ENCODE results near the gene KLHL35. TPM values are rescaled to one million over a fixed set of nuclear protein-coding genes. Genes with fewer than 3 reads are reported as not detected.

Gene KLHL35
- total RNA-seq, 1 experiment from 2014 or later, result 0.83 TPM

DNA sequence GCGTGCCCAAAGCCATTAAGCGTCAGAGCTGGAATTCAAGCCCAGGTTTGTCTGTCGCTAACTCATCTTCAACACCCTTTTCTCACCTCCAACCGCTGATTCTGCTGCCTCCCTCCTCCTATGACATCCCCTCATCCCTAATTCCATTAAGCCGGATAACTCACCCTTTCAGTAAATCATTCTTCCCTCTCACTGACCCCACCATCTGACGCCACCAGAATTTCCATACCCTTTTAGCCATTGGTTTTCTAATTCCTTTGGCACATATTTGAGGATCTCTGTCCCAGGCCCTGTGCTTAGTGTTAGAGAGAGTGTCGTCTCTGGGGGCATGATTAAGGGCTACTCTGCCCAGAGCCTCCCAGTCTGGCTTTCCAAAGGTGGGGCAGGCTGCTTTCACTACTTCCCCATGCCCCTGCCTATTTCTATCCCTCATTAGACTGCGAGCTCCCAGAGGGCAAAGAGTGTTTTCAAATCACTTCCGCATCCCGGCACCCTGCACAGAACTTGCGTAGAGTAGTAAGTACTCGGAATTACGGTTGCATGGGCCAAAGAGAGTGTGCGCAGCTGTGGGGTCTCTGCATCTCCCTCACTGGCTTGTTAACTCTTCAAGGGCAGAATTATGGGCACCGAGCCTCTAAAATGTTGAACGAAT, 3.9 kb downstream of the KLHL35 start:
- no peak overlapping the region for H2BK12ac ChIP-seq (ENCODE audit: insufficient read length, low read depth, low read length)
- H2BK20ac ChIP-seq (ENCODE audit: low read depth, low read length, poor library complexity, severe bottlenecking), result no peak overlapping the region
- no CpG with 5 or more reads among the region's 16 CpGs for WGBS (ENCODE audit: extremely low coverage, insufficient read length, low lambda C conversion rate)
- H3K18ac ChIP-seq (ENCODE audit: insufficient read length, low read depth, low read length), result no peak overlapping the region
- no peak overlapping the region for H2AFZ ChIP-seq (ENCODE audit: low read length)
- H3K27me3 Mint-ChIP-seq (ENCODE audit: low read depth), result peaks cover 62% of the 10 kb centered on the region
- H3K27ac ChIP-seq (ENCODE audit: insufficient read length, low read depth, low read length), result no peak overlapping the region
- H3T11ph ChIP-seq (ENCODE audit: low read length), result no peak overlapping the region
- H3K27ac Mint-ChIP-seq, result no peak overlapping the region
- peaks cover 41% of the 10 kb centered on the region for H3K27me3 ChIP-seq (ENCODE audit: insufficient read depth, low read length)
- no peak overlapping the region for H3K56ac ChIP-seq (ENCODE audit: insufficient read length, low read depth, low read length)
- peaks cover 16 to 24% of the 10 kb centered on the region in 2 experiments for H3K9me3 Mint-ChIP-seq
- no peak overlapping the region for H4K8ac ChIP-seq (replicated peaks; ENCODE audit: insufficient read length, low read depth, low read length)
- H3K23ac ChIP-seq (ENCODE audit: insufficient read length, low read depth, low read length), result no peak overlapping the region
- peaks cover 3 to 11% (median 8%) of the 10 kb centered on the region in 3 experiments; a peak in 6 of 7 replicates for H3K36me3 Mint-ChIP-seq (ENCODE audit: insufficient read depth in 1 of 3, low read depth in 3 of 3)
- no peak overlapping the region for H4K5ac ChIP-seq (ENCODE audit: insufficient read length, low read depth, low read length)
- H4K20me1 ChIP-seq (ENCODE audit: control insufficient read depth, insufficient read depth, insufficient read length), result no peaks in the 10 kb centered on the region
- no peak overlapping the region for H3K4ac ChIP-seq (ENCODE audit: low read depth, low read length)
- H3K4me1 Mint-ChIP-seq, result peaks cover 32 to 36% of the 10 kb centered on the region in 2 experiments
- H3K79me1 ChIP-seq (ENCODE audit: insufficient read depth, low read depth, low read length, poor library complexity, severe bottlenecking), result no peaks in the 10 kb centered on the region
- DNase-seq, result no peak
- H3K4me1 ChIP-seq (ENCODE audit: insufficient read depth, low read length), result peaks cover 3% of the 10 kb centered on the region; the same call in 1 of the 2 replicates
- no peak for TF ChIP-seq CTCF (conservative IDR thresholded peaks at IDR 0.05)
- no peak overlapping the region for H2AK5ac ChIP-seq (ENCODE audit: insufficient read length, low read length)
- no peaks in the 10 kb centered on the region for H3K79me2 ChIP-seq (ENCODE audit: insufficient read depth, low read length)
- H4K91ac ChIP-seq (ENCODE audit: insufficient read length, low read depth, low read length), result no peak overlapping the region
- peaks cover 10% of the 10 kb centered on the region for H3K9me3 ChIP-seq (ENCODE audit: control insufficient read depth, low read depth, low read length)
- H3K4me2 ChIP-seq (ENCODE audit: insufficient read depth, insufficient read length, low read length), result no peak overlapping the region
- H2BK15ac ChIP-seq (ENCODE audit: low read depth, low read length), result no peak overlapping the region
- H3K23me2 ChIP-seq (ENCODE audit: insufficient read length, low read depth, low read length, poor library complexity, severe bottlenecking), result peaks cover 6% of the 10 kb centered on the region
- H3K4me3 Mint-ChIP-seq, result peak overlapping the region in 1 of 2 experiments; percentile 70; a peak in 3 of 5 replicates
- no peak overlapping the region for H3K14ac ChIP-seq (ENCODE audit: insufficient read depth, low read length)
- no peak overlapping the region for H2BK120ac ChIP-seq (ENCODE audit: low read depth, low read length, poor library complexity, severe bottlenecking)
- H2BK5ac ChIP-seq (ENCODE audit: insufficient read length, low read length), result no peak overlapping the region
- no peak overlapping the region for H3K9ac ChIP-seq (ENCODE audit: extremely low read depth, insufficient read length, low read length)
